Activated CD8-positive, alpha-beta memory T cell treated with anti-CD3 and anti-CD28 coated beads, Interleukin-2, amount 50 U/mL, for 1 hour (primary cell): Measurements from ENCODE around the gene ZNF385D.

Source experiments
- DNase-seq: peaks from one replicate; pipeline ENCODE4 v3.0.0-alpha.2; 2020; ENCODE audit errors: extremely low read depth

Gene ZNF385D

DNA sequence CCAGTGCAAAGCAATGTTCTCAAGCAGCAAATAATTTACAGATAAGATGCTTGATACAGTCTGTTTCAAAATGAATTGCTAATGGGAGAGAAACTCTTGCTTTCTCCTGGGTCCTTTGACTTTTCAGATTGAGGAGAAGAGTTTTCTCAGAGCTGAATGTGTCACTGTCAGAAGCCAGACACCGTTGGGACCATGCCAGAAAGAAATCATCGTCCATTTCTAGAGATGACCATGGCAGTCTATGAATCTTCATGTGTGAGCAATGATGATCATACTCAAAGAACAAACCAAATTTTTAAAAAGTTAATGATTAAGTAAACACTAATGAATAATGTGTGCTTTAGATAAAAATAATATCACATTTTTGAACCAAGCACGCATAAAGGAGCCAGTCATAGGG, 77.6 kb downstream of the ZNF385D start:
- DNase-seq = no peak

DNA sequence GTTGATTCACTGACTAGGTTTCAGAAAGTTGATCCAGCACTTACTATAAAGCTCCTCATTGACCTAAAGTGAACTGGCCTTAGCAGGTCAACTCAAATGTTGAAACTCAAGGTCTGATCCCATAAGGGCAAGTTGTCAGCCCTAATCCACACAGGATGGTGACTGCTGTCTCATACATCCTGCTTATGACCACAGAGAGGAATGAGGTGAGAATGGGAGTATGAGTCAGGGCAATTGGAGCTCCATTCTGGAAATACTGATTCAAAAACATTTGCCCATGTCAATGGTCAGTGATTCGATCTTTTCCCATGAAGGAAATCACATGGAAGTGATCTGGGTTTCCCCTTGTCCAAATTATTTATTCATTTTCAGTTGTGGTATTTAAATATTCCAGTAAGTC, 78.7 kb downstream of the ZNF385D start:
- no peak for DNase-seq

DNA sequence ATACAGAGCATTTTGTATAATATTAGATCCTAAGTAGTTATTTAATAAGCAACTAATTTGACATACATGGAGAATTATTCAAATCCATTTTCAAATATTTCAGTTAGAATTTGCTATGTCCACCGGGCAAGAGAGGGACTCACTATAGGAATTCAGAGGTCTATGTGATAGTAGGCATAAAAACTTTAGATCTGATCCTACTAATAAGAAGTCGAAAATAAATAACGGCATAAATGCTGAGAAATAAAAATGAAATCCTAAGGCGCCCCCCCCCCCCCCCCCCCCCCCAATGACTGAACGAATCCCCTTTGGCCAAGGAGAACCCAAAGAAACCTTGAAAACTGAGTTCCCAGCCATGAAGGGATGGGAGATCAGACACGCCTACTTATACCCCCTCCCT, 80.6 kb downstream of the ZNF385D start:
- no peak for DNase-seq

DNA sequence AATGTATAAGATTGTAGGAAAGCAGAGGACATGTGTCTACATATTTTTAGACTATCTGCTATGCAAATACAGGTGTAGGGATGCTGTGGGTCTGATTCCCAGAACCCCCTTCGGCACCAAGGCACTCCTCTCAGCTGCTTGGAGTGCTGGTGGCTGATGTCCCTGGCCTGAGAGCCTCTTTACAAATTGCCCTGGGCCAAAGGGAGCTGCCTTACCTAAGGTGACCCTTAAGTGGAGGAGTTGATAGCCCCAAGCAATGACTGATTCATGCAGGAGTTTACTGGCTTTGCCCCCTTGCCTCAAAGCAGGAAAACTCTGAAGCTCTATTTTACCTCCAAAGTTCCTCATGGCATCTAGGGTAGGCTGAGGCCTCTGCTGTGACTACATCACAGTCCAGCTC, 83.0 kb downstream of the ZNF385D start:
- DNase-seq = no peak

DNA sequence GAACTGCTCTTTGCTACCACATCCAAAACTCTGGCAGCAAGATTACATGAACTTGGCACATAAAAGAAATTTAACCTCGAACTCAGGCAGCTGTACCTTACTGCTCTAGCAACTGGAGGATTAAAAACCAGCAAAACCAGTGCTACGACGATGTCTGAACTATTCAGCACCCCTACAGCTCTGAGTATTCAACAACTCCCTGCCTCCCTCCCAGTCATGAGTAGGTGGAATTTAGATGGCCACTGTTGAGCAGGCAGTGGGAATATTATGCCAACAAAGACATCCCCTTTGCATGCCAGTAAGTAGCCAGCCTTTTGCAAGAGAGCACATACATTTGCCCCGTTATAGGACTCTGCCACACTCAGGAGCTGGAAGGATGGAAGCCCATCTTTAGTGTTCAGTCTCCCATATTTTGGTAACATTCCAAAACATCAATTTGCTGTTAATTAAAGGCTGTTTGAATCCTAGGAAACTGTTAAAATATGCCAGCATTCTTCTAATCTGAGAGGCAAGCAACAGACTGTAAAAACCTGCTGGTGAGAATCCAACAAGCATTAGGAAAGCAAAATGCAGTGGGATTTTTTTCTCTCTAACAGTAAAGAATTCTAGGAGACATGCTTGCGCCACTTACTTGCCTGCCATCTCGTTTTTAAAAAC, 85.4 kb downstream of the ZNF385D start:
- no peak for DNase-seq

DNA sequence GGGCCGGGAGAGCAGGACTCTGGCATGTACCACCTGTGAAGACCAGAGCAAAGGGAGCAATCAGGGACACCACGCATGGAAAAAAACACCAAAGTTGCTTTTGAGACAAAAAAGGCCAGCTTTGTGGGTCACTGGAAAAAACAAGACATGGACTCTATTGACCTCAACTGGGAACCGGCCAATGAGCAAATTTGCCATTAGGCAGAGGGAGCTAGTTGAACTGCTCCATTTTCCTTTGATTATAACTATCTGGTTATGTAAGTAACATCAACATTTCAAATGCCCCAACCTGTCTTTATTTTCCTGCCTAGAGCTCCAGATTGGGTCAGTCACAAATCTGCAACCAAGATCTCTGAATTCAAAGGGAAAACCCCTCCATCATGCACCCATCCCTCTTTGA, 86.0 kb downstream of the ZNF385D start:
- no peak for DNase-seq

DNA sequence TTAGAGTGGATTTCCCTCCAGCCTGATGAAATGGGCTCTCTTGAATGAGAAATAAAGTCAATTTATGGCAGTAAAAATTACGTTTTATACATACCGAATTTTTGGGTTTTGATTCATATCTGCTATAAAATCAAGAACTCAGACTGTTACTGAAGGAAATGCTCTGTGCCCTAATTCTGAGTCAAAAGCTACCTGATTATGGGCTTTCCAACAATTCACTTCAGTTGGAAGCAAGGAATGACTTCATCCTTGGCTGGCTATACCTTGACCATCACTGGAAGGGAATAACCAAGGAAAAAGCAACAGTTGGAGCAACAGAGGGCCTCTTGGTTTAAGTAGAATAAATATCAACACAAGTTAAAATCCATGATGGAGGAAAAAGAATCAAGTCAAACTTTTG, 88.6 kb downstream of the ZNF385D start:
- DNase-seq = no peak

DNA sequence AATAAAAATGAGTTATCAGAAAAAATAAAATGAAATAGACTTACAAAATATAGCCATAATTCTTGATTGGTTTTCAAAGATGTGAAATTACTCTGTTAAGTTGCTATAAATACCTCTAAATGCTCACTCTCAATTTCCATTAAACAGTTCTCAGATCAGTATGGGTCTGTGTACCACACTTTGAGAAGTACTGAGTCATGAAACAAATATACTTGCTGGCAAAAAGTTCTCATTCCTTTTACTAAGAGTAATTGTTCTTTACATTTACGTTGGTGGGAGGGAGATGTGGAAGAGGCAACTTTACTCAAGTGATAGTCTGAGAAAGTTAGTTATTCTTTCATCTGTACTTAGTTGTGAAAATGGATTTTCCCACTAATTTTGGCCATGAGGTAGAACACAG, 96.3 kb downstream of the ZNF385D start:
- no peak for DNase-seq

DNA sequence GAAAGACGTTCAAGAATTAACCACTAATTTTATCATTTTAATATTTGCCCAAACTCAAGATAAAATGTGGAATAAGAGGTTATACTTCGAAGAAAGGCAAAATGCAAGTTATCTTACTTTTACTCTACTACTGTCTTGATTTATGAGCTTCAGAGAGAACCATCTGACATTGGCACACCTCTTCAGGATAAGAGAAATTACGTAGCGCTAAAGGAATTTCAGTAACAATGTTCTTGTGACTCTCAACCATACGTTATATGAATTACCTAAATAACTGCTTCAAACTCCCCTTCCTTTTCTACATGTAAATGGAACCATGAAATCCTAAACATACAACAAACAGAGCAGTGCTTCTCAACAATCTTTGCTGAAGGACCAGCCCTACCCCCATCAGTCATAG, 96.8 kb downstream of the ZNF385D start:
- no peak for DNase-seq

DNA sequence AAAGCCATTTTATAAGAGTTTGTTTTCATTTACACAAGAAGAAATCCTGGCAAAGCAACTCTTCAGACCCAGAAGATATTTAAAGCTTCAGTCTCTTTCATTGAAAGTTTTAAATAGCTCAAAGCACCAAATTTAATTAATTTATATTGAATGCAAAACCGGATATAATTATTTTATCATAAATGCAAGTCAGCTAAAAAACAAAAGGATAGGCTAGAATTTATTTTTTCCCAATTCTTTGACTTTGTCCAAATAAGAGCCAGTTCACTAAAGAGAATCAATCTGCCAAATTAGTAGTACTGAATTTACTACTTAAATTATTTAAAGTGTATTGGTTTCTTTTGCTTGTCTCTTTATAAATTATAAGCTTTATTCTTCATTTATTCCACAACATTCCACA, 101.5 kb downstream of the ZNF385D start:
- no peak for DNase-seq

DNA sequence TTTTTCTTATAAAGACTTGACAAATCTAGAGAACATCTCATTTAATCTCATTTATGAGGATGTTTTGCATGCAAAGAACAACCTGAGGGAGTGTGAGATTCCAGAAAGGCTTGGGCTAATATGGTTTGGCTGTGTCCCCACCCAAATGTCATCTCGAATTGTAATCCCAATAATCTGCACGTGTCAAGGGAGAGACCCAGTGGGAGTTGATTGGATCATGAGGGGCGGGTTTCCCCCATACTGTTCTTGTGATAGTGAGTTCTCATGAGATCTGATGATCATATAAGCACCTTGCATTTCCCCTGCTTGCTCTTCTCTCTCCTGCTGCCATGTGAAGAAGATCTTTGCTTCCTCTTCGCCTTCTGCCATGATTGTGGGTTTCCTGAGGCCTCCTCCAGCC, 103.0 kb downstream of the ZNF385D start:
- DNase-seq = no peak

DNA sequence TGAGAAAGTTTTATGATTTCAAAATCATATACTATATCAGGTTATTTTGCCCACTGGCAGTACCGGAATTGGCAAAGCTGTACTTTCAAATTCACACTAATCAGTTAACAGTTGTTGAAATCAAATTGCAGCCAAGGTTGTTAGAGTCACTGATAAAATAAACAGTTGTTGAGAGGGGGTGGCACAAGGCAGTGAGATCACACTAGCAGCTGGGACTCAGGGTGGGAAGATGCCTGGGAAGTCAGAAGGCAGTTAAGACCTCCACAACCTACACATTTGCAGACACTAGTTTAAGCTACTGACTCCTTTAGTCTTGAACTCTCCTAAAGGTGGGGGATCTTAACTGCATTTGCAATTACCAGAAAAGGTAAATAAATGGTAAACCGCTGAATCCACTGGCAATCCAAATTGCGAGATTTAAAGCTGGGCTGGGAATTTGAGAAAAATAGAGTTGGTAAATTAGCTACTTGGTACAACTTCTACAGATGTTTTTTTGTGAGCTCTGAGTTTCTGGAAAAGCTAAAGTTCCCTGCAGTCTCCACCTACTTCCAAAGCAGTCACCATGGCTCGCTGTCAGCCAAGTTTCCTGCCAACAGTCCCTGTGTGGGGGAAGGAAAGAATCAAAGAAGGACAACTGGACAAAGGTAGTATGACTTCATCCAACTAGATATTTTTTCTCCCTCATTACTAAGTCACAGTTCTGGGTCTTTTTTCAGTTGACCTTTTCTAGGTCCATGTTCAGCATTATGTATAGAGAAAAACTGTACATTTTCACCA, 105.7 kb downstream of the ZNF385D start:
- DNase-seq = no peak

DNA sequence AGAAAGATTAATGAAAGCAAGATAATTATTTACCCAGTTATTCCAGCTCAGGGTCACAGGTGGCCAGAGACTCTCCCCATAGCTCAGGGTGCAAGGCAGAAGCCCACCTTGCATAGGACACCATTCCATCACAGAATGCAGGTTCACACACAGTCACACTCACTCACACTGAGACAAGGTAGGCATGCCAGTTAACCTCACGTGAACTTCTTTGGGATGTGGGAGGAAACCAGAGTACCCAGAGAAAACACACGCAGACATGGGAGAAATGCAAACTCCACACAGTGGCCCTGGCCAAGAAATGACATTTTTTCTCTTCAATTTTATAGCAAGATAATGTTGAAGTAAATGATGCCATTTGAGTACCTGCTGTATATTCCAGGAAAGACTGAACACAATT, 106.7 kb downstream of the ZNF385D start:
- DNase-seq = no peak

DNA sequence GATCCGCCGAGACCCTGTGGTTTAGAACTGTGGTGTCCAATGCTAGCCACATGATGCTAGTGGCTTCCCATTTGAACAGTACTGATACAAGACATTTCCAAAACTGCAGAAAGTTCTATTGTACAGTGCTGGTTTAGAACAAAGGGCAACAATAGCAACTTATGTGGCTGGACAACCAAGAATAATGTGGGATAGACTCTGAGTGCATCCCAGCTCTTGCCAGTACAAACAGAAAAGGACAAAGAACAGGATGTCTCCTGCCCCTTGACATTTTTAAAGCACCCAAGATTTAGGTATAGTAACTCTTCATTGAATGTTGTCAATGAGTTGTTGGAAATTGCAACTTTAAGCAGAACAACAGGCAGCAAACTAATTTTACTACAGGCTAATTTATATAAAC, 107.3 kb downstream of the ZNF385D start:
- DNase-seq = no peak

DNA sequence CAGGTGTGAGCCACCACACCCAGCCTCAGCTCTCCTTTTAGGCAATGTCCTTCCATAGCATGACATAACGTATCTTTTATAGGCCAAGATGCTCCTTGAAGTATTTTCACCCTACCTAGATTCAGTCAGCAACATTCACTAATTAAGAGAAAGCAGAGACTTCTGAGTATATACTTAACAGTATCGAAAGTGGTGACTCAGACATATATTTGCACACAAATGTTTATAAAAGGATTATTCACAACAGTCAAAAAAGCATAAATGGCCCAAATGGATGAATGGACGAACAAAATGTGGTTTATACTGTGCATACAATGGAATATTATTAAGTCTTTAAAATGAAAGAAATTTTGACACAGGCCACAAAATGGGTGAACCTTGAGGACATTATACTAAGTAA, 108.6 kb downstream of the ZNF385D start:
- no peak for DNase-seq

DNA sequence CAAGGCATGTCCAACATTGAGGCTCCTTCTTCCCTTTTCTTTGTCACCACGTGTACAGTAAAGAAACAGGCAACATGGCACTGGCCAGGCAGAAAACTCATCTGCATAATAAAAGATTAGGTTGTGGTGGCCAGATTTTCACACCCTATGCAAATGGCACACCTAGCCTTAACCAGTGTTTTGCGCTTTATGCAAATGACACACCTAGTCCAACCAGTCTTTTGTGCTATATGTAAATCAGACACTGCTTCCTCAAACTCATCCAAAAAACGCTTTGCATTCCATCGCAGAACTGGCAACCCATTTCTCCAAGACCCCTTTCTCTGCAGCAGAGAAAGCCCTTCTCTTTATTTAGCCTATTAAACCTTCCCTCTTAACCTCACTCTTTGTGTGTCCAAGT, 109.1 kb downstream of the ZNF385D start:
- no peak for DNase-seq

DNA sequence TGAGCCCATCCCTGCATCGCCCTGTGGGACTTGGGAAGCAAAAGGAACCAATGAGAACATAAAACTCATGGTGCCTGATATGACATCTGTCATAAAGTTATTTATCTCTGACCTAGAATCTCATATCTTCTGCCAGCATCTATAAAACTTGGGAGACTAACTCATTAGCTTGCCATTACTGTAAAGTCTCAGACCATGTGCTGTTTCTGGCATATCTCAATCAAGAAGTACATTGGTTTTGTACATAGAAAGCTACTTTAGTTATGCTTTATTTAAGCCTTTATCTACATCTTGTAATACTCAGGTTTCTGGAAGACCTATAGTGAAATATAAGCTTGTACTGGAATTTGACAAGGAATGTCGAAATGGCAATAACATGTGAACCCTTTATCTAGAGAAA, 112.5 kb downstream of the ZNF385D start:
- DNase-seq = no peak

DNA sequence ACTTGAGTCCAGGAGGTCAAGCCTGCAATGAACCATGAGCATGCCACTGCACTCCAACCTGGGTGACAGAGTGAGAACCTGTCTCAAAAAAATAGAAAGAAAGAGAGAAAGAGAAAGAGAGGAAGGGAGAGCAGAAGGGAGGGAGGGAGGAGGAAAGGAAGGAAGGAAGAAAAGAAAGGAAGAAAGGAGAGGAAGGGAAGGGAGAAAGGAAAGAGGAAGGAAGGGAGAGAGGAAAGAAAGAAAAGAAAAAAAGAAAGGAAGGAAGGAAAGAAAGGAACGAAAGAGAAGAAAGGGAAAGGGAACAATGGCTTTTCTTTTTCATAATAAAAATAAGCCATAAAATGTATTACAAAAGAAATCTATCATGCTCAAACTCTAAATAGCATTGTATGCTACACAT, 116.9 kb downstream of the ZNF385D start:
- DNase-seq = no peak

DNA sequence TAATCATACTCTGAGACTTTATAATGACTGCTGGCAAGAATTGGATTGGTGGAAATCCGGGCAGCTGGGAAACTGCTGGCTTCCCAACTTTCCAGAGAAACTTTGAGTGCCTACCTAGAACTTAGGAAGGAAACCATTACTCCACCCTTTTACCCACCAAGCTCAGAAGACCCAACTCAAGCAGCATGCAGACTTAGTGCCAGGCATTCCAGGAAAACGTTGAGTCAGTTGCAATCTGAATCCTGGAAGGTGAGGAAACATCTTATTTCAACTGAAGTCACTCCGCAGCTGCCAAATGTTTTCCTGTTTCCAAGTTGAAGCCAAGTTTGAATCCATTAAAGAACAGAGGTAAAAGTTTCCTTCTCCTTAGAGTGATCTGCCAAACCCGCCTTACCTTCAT, 126.5 kb downstream of the ZNF385D start:
- no peak for DNase-seq

DNA sequence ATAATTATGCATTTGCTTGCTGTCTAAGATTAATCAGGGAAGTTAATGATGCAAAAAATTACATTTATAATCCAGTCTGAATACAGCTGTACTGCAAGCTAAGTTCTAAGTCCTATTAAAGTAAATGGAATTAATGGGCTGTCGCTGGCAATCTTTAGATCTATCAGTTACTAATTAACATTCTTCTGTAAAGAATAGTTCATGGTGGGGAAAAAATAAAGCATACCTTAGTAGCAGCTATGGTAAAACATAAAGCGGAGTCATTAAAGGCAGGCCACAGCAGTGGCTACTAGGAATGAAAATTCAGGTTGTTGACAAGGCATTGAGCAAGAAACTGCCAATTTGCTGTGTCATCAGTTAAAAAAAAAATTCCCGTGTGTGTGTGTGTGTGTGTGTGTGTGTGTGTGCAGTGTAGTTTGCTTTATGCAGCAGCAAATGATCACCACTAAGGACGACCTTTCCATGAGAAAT, 129.8 kb downstream of the ZNF385D start:
- no peak for DNase-seq

DNA sequence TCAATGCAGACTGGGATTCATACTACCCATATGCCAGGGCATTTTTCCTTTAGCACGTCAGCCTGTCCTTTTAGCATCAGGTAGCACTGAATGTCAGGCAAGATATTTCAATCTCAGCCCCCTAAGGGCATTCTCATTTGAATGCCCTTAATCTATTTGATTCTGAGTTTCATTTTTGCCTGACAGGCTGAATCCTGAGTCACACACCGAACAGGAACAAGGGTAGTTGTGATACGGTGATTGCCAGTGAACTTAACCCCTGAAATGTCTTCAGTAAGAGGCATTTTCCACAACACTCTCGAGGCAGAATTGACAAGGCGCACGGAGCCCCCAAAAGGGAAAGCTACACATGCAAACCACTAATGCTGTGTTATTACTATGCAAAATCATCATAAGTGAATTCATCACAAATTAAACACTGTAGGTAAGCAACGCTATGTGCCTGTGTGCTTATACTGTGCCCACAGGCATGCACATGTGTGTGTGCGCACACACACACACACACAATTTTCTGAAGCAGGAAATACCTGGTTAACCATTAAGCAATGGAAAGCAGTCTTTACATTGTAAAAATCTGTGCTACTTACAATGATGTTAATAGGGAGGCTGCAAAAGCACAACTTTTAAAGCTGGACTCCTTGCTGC, 130.4 kb downstream of the ZNF385D start:
- DNase-seq = no peak

DNA sequence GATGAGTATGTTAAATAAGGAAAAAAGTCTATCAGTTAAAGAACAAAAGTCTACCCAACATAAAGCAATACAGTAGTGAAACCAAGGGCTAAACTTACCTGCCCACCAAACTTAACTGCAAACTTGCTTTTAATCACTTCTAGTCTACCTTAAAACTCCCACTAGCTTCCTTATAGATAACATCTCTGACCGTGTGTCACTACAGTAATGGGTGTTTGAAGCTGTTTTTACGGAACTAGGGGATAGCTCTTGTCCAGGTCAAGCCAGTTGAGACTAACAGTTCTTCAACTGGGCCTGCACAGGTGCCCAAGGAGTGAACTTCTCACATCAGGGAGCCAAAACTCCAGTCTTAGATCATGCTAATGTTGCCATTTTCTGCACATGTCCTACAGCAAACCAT, 132.3 kb downstream of the ZNF385D start:
- no peak for DNase-seq
